Measurements from ENCODE around the gene B3GALT4.
A peak's percentile ranks its signal among the peaks of the same experiment; 100 is the strongest.

B3GALT4 gene

DNA sequence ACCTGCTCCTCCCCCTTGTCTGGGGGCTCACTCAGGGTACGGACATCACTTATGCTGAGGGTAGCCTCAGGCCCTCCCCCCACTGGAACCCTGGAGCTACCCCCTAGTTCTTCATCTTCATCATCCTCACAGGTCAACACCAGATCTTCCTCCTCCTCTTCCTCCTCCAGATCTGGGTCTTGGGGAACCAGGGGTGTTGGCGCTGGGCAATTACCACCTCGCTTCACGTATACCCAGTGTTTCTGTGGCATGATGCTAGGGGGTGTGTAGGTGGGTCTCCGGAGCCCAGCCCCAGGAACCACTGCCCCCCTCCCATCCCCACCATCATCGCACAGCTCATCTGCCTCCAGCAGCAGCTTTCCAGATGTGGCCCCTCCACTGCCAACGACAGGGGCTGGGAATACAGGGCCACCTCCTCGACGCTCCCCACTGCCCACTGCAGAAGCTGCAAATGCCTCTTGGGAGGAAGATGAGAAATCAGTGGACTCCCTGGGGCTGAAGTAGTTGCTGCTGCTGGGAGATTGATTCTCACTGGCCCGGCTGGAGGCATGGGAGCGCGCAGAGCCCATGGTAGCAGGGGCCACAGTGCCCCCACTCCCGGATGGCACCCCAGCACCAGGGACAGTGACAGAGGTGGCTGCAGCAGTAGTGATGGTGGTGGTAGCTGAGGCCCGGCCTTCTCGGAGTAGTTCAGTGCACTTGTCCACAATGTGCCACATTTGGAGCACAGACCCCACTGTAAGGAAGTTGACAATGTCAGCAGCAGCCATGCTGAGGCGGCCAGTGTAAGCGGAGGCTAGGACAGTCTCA is 39.1 kb downstream of the B3GALT4 start:
- no peak for DNase-seq

DNA sequence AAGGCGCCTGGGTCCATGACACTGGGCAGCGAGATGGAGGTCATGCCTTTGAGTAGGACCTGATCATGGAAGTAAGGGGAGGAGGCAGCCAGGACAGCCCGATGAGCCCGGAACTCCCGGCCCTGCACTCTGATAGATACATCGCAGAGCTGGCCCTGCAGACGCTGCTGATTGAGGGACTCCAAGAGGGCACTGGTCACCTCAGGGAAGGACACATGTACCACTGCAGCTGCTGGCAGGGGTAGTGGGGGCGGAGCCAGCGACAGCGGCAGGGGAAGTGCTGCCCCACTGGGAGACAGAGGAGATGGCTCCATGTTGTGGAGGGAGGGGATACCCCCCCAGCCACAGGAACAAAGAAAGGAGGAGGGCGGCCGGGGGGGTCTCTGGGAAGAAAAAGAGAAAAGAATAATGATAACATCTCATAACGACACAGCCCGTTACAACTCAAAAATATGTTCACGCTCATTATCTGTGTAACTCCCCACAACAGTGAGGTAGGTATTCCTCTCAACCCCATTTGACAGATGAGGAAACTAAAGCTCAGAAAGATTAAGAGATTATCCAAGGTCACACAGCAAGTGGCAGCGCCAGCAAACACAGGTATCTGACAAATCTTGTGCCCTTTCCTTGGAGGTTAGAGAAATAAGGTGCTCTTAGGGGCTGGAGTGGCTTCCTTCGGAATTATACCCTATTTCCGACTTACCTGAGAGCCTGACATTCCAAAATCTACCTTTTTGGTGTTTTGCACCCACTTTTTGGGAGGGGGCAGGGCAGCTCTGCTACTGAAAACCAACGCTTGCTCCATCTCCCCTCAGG is 39.9 kb downstream of the B3GALT4 start:
- no peak for DNase-seq

DNA sequence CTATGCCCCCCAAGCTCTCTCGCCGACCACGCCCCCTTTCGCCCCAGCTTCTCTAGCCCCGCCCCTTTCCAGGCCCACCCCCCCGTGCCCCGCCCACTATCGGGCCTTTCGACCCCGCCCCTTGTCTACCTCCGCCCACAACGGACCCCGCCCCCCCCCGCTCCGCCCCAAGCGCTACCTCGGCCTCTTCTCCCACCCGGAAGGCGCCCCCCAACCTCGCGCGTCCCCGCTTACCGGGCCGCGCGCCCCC is 40.4 kb downstream of the B3GALT4 start:
- no peak for DNase-seq

DNA sequence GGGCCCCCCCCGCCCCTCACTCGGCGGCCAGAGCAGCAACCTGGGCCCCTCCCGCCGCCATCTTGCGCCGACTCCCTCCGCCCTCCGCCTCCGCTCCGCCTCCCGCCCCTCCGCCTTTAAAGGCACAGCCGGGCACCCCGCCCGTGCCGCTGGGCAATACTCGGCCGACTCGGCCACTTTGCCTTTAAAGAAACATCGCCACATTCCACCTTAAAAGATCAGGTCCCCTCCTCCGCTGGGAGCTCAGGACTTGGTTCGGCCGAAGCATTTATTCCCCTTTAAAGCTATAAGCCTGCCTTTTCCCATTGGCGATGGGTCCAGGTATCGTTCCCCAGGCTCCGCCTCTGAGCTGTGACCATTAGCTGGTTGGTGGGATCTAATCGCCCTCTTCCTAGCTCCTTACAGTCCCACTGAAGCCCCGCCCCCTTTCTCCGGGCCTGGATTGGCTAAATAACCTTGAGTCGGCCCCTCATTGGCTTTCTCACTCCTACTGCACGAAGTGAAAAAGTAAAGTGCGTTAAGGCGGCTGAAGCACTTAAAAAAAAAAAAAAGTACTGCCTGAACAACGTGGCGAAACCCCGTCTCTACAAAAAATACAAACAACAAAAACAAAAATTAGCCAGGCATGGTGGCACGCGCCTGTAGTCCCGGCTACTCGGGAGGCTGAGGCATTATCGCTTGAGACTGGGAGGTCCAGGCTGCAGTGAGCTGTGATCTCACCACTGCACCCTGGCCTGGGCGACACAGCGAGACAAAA is 40.9 kb downstream of the B3GALT4 start, which contains the start of gene ZBTB22:
Gene ZBTB22 (minus strand): TSS at position 76 of the 757 bp plus-strand sequence. CDS start 828 bp downstream, outside the sequence.
- peak; percentile 93 for DNase-seq

DNA sequence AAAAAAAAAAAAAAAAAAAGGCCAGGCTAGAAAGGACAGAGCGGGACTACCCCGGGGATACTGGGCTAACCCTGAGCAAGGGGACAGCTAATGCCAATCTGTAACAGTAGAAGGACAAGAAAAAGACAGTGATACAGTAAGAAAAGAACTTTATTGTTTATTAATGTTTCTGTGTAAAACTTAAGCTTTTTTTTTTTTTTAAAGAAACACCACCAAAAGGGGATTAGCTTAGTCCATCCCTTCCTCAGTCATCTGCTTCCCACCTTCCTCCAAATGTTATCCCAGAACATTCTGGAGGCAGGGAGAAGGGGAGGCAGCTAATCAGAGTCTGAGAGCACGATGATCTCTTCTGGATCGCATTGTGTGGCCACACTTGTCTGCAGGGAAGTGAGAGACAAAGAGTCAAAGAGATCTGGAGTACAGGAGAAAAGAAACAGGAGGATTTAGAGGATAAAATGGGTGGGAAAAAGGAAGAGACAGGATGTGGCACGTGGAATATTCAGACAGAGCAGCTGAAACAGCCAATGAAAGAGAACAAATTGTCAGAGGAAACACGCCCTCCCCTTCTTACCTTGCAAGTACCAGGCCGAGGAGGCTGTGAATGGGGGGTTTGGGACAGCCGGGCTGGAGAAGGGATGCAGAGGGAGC is 41.6 kb downstream of the B3GALT4 start:
- no peak for DNase-seq

DNA sequence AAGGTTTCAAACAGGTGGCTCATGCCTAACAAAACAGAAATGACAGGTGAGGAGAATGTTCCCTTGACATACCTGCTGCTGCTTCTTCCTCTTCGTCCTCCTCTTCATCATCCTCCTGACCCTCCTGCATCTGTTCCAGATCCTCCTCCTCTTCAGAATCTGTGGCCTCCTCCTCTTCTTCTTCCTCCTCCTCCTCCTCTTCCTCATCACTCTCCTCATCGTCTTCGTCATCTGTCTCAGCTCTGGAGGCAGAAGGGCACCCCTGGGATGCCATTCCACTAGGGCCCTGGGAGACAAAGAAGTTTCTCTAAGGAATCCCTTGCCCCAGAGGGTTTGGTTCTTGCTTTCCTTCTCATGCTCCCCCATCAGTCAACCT is 43.0 kb downstream of the B3GALT4 start:
- no peak for DNase-seq

DNA sequence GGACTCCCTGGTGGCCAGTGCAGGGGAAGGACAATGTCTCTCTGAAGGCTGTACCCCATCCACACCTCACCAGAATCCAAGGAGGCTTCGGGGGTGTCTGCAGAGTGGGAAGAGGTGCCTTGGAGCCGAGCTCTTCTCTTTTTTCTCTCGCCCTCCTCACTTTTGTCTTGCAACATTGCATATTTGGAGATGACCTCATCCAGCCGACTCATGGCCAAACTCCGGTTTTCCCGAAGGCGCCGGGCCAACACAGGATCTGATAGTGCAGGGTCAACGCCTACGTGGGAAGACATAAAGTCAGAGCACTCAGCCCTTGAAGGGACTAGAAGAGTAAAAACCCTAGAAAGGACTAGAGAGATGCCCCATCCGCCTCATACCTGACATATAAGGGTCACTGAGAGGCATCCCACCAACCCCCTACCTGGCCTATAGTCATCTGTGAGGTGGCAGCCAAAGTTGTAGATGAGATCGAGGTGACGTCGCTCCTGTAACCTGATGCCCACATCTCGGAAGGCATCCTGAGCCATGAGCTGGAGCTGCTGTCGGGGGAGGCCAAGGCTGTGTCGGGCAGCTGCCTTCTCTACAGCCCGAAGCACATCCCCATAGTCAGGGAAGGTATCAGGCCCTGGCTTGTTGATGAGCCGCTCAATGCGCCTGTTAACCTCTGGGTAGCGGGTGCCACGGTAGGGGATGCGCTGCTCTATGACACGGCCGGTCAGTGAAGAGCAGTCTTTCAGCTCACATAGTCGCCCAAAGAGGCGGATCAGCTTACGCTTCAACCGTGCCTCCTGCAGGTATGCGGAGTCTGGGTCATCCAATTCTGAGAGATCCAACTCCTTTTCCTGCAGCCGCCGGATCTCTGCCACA is 43.6 kb downstream of the B3GALT4 start:
- no peak for DNase-seq

DNA sequence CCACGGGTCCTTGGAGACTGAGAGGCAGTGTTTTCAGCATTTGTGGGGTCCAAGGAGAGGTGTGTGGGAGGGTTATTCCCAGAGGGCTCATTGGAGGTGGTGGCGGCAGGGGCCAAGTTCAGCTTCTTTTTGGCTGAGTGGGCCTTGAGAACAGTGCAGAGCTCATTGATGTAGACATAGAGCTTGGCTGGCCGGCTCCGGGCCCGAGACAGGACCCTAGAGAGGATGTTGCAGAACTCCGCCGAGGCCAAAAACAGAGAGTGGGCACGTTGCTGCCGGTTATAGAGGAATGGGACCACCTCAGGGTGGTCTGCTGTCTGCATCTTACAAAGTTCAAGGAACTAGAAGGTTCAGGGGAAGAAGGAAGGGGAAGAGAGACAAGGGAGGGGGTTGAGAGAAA is 44.3 kb downstream of the B3GALT4 start:
- DNase-seq = no peak

DNA sequence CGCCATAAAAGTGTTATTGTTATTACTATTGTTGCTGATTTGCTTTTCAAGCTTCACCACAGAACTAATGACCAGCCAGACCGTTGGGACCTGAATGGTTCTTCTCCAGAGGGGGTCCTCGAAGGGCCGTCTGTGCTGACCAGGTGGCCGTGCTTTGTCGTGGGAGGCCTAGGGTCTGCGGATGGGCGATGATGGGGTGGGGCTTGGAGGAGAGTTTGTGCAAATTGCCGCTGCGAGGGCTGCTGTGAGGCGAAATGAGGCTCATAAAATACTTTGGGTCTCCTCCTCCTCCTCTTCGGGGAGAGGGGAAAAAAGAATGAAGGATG is 46.7 kb downstream of the B3GALT4 start:
- DNase-seq = no peak

DNA sequence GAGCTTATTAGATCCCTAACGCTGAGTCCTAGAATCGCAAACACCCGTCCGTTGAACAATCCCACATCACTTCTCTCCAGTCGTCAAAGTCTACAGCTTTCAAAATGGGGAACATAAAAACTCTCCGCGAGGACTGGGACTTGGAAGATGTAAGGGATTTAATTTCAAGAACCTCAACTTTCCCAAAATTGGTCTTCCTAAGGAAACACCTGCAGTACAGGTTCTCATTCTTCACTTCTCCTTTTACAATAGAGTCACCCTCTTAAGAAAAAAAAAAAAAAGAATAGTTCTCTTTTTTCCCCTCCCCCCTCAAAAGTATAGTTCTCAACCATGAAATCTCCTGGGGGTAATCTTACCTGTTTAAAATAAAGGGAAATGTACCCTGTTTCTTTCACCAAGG is 47.2 kb downstream of the B3GALT4 start:
- no peak for DNase-seq

All from NCI-H446 treated with DMSO at 0.1 percent for 48 hours (cell line).